Measurements from ENCODE around the gene ACOT6.
A peak's percentile ranks its signal among the peaks of the same experiment; 100 is the strongest.
"Not testable (repeated sequence)": the region's sequence is repeated elsewhere in the genome, so short reads cannot be mapped to it uniquely, and the experiment has no call there.

Gene ACOT6

DNA sequence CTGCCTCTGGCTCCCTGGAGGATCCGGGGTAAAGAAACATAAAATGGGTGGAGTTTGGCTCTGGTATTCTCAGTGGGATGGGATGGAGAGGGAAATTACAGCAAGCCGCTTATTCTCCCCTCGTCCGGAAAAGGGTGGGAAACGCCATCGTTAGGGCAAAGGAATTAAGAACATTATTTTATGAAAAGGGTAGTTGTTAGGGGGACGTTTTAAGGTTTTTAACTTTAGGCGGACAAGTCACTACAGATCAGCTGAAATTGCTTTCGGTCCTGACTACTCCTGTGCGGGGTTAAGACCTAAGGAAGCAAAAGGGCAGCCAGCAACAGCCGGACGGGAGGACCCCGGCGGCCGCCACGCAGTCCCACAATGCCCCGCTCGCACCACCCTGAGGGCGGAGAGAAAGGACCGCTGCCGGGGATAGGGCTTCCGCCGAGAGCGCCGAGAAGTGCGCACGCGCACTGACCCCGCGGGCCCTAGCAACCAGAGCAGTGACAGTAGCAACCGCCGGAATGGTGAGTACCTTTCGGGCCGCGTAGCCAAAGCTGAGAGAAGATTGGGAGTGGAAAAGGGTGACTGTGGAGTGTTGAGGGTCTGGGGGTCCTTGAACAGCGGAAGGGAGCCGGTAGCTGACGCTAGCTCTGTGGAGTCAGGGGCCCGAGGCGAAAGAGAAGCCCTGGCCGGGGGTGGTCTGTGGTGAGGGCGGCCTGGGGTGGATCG is 32.4 kb downstream of the ACOT6 start, which contains the start of gene DNAL1:
Gene DNAL1, plus strand, starts transcription at position 456 of the 717 bp plus-strand sequence. Its CDS starts 54 bp downstream, at position 510.
- TF ChIP-seq, protein P1, sequence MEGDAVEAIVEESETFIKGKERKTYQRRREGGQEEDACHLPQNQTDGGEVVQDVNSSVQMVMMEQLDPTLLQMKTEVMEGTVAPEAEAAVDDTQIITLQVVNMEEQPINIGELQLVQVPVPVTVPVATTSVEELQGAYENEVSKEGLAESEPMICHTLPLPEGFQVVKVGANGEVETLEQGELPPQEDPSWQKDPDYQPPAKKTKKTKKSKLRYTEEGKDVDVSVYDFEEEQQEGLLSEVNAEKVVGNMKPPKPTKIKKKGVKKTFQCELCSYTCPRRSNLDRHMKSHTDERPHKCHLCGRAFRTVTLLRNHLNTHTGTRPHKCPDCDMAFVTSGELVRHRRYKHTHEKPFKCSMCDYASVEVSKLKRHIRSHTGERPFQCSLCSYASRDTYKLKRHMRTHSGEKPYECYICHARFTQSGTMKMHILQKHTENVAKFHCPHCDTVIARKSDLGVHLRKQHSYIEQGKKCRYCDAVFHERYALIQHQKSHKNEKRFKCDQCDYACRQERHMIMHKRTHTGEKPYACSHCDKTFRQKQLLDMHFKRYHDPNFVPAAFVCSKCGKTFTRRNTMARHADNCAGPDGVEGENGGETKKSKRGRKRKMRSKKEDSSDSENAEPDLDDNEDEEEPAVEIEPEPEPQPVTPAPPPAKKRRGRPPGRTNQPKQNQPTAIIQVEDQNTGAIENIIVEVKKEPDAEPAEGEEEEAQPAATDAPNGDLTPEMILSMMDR (IDR thresholded peaks at IDR 0.05; ENCODE audit: insufficient read depth, low read depth, low read length, missing control alignments) = no peak
- H3K4me3 ChIP-seq (ENCODE audit: low read length) = peak within 1 kb of the TSS; percentile 92
- DNase-seq (ENCODE audit: low read depth) = peak; percentile 84

DNA sequence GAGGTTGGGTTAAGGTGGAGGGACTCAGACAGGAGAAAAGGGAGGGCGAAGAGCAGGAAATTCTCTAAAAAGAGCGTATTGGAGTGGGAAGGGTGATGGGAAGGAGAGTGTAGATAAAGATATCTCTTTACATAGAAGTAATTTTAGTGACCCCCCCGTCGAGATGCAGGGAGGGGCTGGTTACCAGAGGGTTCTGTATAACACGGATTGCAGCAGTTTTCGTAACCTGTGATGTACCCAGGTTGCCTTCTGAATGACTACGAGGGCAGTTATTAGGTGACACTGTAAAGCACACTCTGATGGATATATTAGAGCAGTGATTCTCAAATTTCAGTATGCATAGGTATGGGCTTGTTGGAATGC is 32.9 kb downstream of the ACOT6 start:
- DNase-seq (ENCODE audit: low read depth) = no peak
- peak overlapping the region; percentile 92 for H3K4me3 ChIP-seq (ENCODE audit: low read length)
- TF ChIP-seq, protein P1 (IDR thresholded peaks at IDR 0.05; ENCODE audit: insufficient read depth, low read depth, low read length, missing control alignments) = no peak

DNA sequence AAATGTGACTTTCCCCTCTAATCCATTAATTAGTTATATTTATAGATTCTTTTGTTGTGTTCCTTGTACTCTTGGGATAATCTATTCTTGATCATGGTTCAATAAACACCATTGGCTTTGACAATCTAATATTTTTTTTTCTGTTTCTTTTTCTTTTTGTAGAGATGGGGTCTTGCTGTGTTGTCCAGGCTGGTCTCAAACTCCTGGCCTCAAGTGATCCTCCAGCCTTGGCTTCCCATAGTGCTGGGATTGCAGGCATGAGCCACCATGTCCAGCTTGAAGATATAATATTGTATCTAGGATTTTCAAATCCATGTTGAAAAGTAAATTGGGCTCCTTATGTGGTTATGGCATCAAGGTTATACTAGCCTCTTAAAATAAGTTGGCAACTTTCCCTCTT is 38.7 kb downstream of the ACOT6 start:
- H3K4me3 ChIP-seq (ENCODE audit: low read length) = no peak overlapping the region
- TF ChIP-seq, protein P1 (IDR thresholded peaks at IDR 0.05; ENCODE audit: insufficient read depth, low read depth, low read length, missing control alignments) = no peak
- no peak for DNase-seq (ENCODE audit: low read depth)

DNA sequence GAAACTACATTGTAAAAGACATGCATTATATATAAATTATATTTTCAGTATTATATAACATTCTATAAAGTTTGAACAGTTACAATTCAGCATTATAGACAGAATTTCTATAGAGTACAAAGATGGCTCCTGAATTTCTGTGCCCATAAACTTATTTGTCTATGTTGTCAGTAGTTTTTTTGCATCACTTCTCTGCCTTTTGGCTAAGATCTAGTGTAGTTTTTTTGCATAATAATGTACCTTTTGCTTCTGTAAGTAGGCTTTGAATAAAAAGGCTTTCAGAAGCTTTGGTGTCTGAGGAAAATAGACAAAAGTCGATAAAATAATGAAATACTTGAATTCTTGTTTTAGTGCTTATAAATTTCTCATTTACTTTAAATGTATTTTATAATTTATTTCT is 43.5 kb downstream of the ACOT6 start:
- DNase-seq (ENCODE audit: low read depth) = no peak

DNA sequence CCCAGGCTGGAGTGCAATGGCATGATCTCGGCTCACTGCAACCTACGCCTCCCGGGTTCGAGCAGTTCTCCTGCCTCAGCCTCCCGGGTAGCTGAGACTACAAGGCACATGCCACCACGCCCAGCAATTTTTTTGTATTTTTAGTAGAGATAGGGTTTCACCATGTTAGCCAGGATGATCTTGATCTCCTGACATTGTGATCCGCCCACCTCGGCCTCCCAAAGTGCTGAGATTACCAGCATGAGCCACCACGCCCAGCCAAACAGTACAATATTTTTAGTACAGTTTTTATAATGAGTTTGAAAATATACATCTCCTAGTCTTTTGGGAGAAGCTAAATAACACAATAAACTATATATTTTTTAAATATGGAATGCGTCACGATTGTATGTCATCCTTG is 46.9 kb downstream of the ACOT6 start:
- not testable (repeated sequence) for H3K4me3 ChIP-seq (ENCODE audit: low read length); DNase-seq (ENCODE audit: low read depth)

More for the DNA sequence above, 43.5 kb downstream of the ACOT6 start:
- no peak overlapping the region for H3K4me3 ChIP-seq (ENCODE audit: low read length)
- TF ChIP-seq, protein P1 (IDR thresholded peaks at IDR 0.05; ENCODE audit: insufficient read depth, low read depth, low read length, missing control alignments) = no peak

DNA sequence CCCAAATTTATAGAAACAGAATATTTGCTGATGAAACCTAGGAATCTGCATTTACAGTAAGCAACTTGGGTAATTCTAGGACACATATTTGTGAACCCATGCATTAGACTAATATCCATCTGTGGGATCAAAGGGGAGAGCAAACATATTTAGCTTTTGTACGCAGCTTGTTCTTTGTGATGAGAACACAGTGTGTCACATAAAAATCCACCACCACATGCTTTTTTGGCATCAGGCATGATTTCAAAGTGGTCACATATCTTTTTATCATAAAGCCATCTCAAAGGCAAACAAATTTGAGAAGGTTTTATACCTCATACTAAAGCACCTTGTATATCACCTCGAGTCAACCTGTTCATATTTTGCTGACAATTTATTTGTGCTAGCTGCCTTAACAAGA is 48.2 kb downstream of the ACOT6 start:
- TF ChIP-seq, protein P1 (IDR thresholded peaks at IDR 0.05; ENCODE audit: insufficient read depth, low read depth, low read length, missing control alignments) = no peak
- no peak overlapping the region for H3K4me3 ChIP-seq (ENCODE audit: low read length)
- no peak for DNase-seq (ENCODE audit: low read depth)

DNA sequence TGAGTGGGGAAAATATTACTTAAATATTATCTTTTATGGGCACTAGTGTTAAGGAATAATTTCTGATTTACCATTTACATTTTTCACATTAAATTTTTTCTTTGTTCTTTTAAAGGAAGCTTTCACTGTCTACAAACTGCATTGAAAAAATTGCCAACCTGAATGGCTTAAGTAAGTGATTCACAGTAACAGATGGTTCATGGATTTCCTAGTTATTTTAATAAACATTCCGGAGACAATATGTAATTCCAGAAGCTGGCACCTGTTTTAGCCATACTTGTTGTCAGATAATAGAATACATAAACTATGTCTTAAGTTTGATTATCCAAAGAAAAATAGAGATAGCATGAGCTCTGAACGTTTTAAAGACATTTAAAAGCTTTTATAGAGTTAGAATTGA is 49.6 kb downstream of the ACOT6 start:
- no peak overlapping the region for H3K4me3 ChIP-seq (ENCODE audit: low read length)
- peak; percentile 12 for DNase-seq (ENCODE audit: low read depth)
- TF ChIP-seq, protein P1 (IDR thresholded peaks at IDR 0.05; ENCODE audit: insufficient read depth, low read depth, low read length, missing control alignments) = no peak

Data from epithelial cell of esophagus (primary cell).